ENCODE results near the gene TIMM44.
"Not testable (repeated sequence)": the region's sequence is repeated elsewhere in the genome, so short reads cannot be mapped to it uniquely, and the experiment has no call there.

The TIMM44 gene

DNA sequence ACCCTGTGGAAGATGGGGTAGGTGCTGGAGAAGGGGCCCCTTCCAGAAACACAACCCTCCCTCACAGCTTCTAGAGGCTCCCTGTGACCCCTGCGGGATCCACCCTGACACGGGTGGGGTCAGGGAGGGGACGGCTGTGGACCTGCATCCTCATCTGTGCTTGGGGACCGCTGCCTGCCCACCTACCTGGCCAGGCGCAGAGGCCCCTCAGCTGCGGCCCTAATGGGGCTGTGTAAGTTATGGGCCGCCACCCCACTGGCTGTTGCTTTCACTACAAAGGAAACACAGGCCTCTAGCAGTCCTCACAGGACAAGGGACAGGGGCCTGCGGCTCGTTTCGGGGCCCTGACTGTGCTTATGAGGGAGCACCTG is 10.6 kb downstream of the TIMM44 start:
- no peaks in the 10 kb centered on the region for H3K9me3 ChIP-seq (ENCODE audit: control insufficient read depth in 1 of 2, low read length in 2 of 2)
- peaks cover 27 to 72% of the 10 kb centered on the region in 2 donors for H3K36me3 ChIP-seq (ENCODE audit: control insufficient read depth in 1 of 2, insufficient read depth in 2 of 2, low read length in 2 of 2)
- no peaks in the 10 kb centered on the region for H3K27me3 ChIP-seq (ENCODE audit: control insufficient read depth in 1 of 2, insufficient read depth in 2 of 2, low read length in 2 of 2)
- no peaks in the 10 kb centered on the region for H3K4me1 ChIP-seq (ENCODE audit: control insufficient read depth in 1 of 2, insufficient read depth in 2 of 2, low read length in 2 of 2)
- no peak overlapping the region for H3K9ac ChIP-seq (ENCODE audit: low read depth in 1 of 2, low read length in 2 of 2)
- no peak overlapping the region for H3K4me3 ChIP-seq (ENCODE audit: low read depth in 1 of 2, low read length in 2 of 2)
- no peak overlapping the region for H3K27ac ChIP-seq (ENCODE audit: low read depth, low read length)

GRCh38 chr19:7932276-7932929 is 11.1 kb downstream of the TIMM44 start:
- H3K27ac ChIP-seq (ENCODE audit: low read depth, low read length), result no peak overlapping the region
- no peak overlapping the region for H3K9ac ChIP-seq (ENCODE audit: low read depth in 1 of 2, low read length in 2 of 2)
- no peak overlapping the region for H3K4me3 ChIP-seq (ENCODE audit: low read depth in 1 of 2, low read length in 2 of 2)
- no peaks in the 10 kb centered on the region for H3K27me3 ChIP-seq (ENCODE audit: control insufficient read depth in 1 of 2, insufficient read depth in 2 of 2, low read length in 2 of 2)
- H3K36me3 ChIP-seq (ENCODE audit: control insufficient read depth in 1 of 2, insufficient read depth in 2 of 2, low read length in 2 of 2), result peaks cover 27 to 74% of the 10 kb centered on the region in 2 donors
- H3K4me1 ChIP-seq (ENCODE audit: control insufficient read depth in 1 of 2, insufficient read depth in 2 of 2, low read length in 2 of 2), result no peaks in the 10 kb centered on the region
- no peaks in the 10 kb centered on the region for H3K9me3 ChIP-seq (ENCODE audit: control insufficient read depth in 1 of 2, low read length in 2 of 2)

- Histone ChIP-seq H3K27ac (ENCODE audit: low read depth, low read length) (no peak overlapping the region), H3K9me3 (ENCODE audit: control insufficient read depth in 1 of 2, low read length in 2 of 2) (no peaks in the 10 kb centered on the region), H3K27me3 (ENCODE audit: control insufficient read depth in 1 of 2, insufficient read depth in 2 of 2, low read length in 2 of 2) (no peaks in the 10 kb centered on the region), H3K4me1 (ENCODE audit: control insufficient read depth in 1 of 2, insufficient read depth in 2 of 2, low read length in 2 of 2) (no peaks in the 10 kb centered on the region), H3K36me3 (ENCODE audit: control insufficient read depth in 1 of 2, insufficient read depth in 2 of 2, low read length in 2 of 2) (peaks cover 27 to 66% of the 10 kb centered on the region in 2 donors), H3K4me3 (ENCODE audit: low read depth in 1 of 2, low read length in 2 of 2) (no peak overlapping the region), H3K9ac (ENCODE audit: low read depth in 1 of 2, low read length in 2 of 2) (no peak overlapping the region)
Measured at GRCh38 chr19:7931221-7932061, 12.0 kb downstream of the TIMM44 start.

GRCh38 chr19:7930765-7931164 is 12.7 kb downstream of the TIMM44 start:
- no peak overlapping the region for H3K4me3 ChIP-seq (ENCODE audit: low read depth in 1 of 2, low read length in 2 of 2)
- H3K36me3 ChIP-seq (ENCODE audit: control insufficient read depth in 1 of 2, insufficient read depth in 2 of 2, low read length in 2 of 2), result peaks cover 26 to 59% of the 10 kb centered on the region in 2 donors
- H3K4me1 ChIP-seq (ENCODE audit: control insufficient read depth in 1 of 2, insufficient read depth in 2 of 2, low read length in 2 of 2), result no peaks in the 10 kb centered on the region
- H3K9me3 ChIP-seq (ENCODE audit: control insufficient read depth in 1 of 2, low read length in 2 of 2), result no peaks in the 10 kb centered on the region
- H3K27me3 ChIP-seq (ENCODE audit: control insufficient read depth in 1 of 2, insufficient read depth in 2 of 2, low read length in 2 of 2), result no peaks in the 10 kb centered on the region
- no peak overlapping the region for H3K9ac ChIP-seq (ENCODE audit: low read depth in 1 of 2, low read length in 2 of 2)
- H3K27ac ChIP-seq (ENCODE audit: low read depth, low read length), result no peak overlapping the region

- H3K27me3 ChIP-seq (ENCODE audit: control insufficient read depth in 1 of 2, insufficient read depth in 2 of 2, low read length in 2 of 2); H3K9me3 ChIP-seq (ENCODE audit: control insufficient read depth in 1 of 2, low read length in 2 of 2); H3K4me3 ChIP-seq (ENCODE audit: low read depth in 1 of 2, low read length in 2 of 2); H3K27ac ChIP-seq (ENCODE audit: low read depth, low read length); H3K9ac ChIP-seq (ENCODE audit: low read depth in 1 of 2, low read length in 2 of 2); H3K4me1 ChIP-seq (ENCODE audit: control insufficient read depth in 1 of 2, insufficient read depth in 2 of 2, low read length in 2 of 2): not testable (repeated sequence)
- H3K36me3 ChIP-seq (ENCODE audit: control insufficient read depth in 1 of 2, insufficient read depth in 2 of 2, low read length in 2 of 2), result peaks cover 20 to 52% of the 10 kb centered on the region in 2 donors
Measured at GRCh38 chr19:7930030-7930429, 13.4 kb downstream of the TIMM44 start.

DNA sequence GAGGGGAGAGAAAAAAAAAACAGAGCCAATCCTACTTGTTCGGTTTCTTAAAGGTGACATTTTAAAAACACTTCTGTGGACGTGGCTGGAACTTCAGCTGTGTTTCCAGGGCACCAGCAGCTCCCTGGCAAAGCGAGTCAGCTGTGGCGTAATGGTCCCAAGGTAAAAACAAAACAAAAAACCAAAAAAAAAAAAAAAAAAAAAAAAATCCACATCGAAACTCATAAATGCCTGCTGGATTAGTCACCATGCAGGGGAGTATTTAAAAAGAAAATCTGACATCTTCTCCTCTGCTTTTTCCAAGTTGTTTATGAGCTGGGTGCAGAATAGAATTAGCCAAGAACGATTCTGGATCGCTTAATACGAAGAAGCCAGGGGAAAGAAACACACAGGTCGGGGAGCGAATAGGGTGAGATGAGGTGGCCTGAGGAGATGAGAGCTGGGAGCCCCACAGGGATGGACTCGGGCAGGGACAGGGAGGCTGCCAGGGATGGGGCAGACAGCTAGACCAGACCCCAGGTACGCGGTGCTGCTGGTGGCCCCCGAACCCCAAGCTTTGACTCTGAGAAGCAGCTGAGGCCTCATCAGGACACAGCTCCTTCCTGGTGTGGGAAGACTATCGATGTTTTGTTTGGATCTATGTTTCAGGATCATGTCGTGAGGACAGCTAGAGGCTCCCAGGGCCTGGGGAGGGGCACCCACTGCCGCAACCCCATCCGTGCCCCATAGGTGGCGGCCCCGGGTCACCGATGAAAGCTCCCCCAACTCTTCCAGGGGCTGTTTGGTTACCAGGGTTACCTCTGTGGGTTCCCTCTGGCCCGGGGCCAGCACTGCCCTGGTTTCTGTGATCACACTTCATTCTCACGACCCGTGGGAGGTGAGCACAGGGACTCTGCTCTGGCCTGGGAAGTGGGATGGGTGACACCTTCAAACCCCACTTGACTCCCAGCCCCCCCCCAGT is 14.4 kb downstream of the TIMM44 start:
- Histone ChIP-seq H3K36me3 (ENCODE audit: control insufficient read depth in 1 of 2, insufficient read depth in 2 of 2, low read length in 2 of 2) (peaks cover 16 to 41% of the 10 kb centered on the region in 2 donors), H3K4me1 (ENCODE audit: control insufficient read depth in 1 of 2, insufficient read depth in 2 of 2, low read length in 2 of 2) (no peaks in the 10 kb centered on the region), H3K4me3 (ENCODE audit: low read depth in 1 of 2, low read length in 2 of 2) (no peak overlapping the region)

DNA sequence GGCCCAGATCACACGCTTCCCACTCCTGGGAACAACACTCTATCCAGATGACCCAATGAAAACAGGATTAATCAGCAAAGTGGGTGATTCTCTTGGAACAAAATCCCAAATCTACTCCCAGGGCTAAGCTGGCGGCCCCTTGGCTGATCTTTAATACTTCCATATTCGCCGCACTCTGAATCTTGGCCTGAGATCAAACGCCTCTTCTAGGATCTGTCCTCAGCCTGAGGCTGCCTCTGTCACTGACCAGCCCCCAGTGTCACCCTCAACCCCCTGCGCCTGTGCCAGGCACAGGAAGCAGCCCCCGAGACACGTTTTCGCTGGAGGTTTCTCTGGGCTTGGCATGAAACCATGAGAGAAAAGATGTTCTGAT is 15.1 kb downstream of the TIMM44 start:
- H3K9me3 ChIP-seq (ENCODE audit: control insufficient read depth in 1 of 2, low read length in 2 of 2), result no peaks in the 10 kb centered on the region
- H3K36me3 ChIP-seq (ENCODE audit: control insufficient read depth in 1 of 2, insufficient read depth in 2 of 2, low read length in 2 of 2), result peaks cover 13 to 34% of the 10 kb centered on the region in 2 donors
- H3K27me3 ChIP-seq (ENCODE audit: control insufficient read depth in 1 of 2, insufficient read depth in 2 of 2, low read length in 2 of 2), result no peaks in the 10 kb centered on the region
- H3K9ac ChIP-seq (ENCODE audit: low read depth in 1 of 2, low read length in 2 of 2), result no peak overlapping the region
- H3K4me3 ChIP-seq (ENCODE audit: low read depth in 1 of 2, low read length in 2 of 2), result no peak overlapping the region
- peak overlapping the region; percentile 20 for H3K27ac ChIP-seq (ENCODE audit: low read depth, low read length)
- no peaks in the 10 kb centered on the region for H3K4me1 ChIP-seq (ENCODE audit: control insufficient read depth in 1 of 2, insufficient read depth in 2 of 2, low read length in 2 of 2)

More for the DNA sequence above, 14.4 kb downstream of the TIMM44 start:
- Histone ChIP-seq H3K9me3 (ENCODE audit: control insufficient read depth in 1 of 2, low read length in 2 of 2) (no peaks in the 10 kb centered on the region), H3K27ac (ENCODE audit: low read depth, low read length) (peak overlapping the region; percentile 10), H3K9ac (ENCODE audit: low read depth in 1 of 2, low read length in 2 of 2) (no peak overlapping the region), H3K27me3 (ENCODE audit: control insufficient read depth in 1 of 2, insufficient read depth in 2 of 2, low read length in 2 of 2) (no peaks in the 10 kb centered on the region)

- H3K36me3 ChIP-seq (ENCODE audit: control insufficient read depth in 1 of 2, insufficient read depth in 2 of 2, low read length in 2 of 2), result peaks cover 12 to 29% of the 10 kb centered on the region in 2 donors
- H3K9me3 ChIP-seq (ENCODE audit: control insufficient read depth in 1 of 2, low read length in 2 of 2), result no peaks in the 10 kb centered on the region
- no peak overlapping the region for H3K4me3 ChIP-seq (ENCODE audit: low read depth in 1 of 2, low read length in 2 of 2)
- no peak overlapping the region for H3K27ac ChIP-seq (ENCODE audit: low read depth, low read length)
- H3K4me1 ChIP-seq (ENCODE audit: control insufficient read depth in 1 of 2, insufficient read depth in 2 of 2, low read length in 2 of 2), result no peaks in the 10 kb centered on the region
- H3K27me3 ChIP-seq (ENCODE audit: control insufficient read depth in 1 of 2, insufficient read depth in 2 of 2, low read length in 2 of 2), result no peaks in the 10 kb centered on the region
- no peak overlapping the region for H3K9ac ChIP-seq (ENCODE audit: low read depth in 1 of 2, low read length in 2 of 2)
Measured at GRCh38 chr19:7927605-7928333, 15.7 kb downstream of the TIMM44 start.

DNA sequence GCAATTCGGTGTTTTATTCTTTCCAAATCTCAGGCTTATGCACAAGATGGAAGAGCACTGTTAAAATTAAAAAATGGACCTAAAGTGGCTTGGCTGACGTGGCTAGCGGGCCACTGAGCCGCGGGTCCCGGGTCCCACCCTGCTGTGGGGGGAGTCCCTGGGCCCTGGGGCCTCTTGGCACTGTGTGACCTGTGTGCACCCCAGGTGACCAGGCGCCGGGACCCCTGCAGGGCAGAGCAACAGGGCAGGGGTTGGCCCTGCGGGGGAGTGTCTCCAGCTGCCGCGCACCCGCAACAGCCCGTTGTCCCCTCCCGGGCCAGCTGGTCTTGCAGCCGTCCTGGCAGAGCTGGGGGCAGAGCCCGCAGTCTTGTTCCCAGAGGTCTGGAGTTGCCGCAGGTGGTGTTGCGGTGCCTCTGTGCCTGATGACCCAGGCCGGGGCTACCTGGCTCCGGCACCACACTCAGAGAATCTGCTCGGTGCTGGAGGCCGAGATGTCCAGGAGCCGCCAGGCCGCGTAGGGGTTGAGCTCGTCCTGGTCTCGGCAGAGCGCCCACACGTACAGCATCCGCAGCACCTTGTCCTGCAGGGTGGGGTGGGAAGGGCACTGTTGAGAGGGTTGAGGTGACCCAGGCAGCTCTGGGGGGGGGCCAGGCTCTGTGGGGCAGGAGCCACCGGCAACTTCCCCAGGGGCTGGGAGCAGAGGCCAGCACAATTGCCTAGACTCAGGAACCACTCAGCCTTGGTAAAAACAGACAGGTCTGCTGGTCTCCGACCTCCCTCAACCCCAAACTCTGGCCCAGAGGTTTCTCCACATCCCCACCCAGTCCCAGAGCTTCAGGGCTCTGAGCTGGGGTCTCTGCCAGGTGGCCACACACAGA is 16.5 kb downstream of the TIMM44 start:
- Histone ChIP-seq H3K4me1 (ENCODE audit: control insufficient read depth in 1 of 2, insufficient read depth in 2 of 2, low read length in 2 of 2) (peaks cover 0 to 4% of the 10 kb centered on the region in 2 donors), H3K9me3 (ENCODE audit: control insufficient read depth in 1 of 2, low read length in 2 of 2) (no peaks in the 10 kb centered on the region), H3K27me3 (ENCODE audit: control insufficient read depth in 1 of 2, insufficient read depth in 2 of 2, low read length in 2 of 2) (no peaks in the 10 kb centered on the region), H3K4me3 (ENCODE audit: low read depth in 1 of 2, low read length in 2 of 2) (no peak overlapping the region), H3K9ac (ENCODE audit: low read depth in 1 of 2, low read length in 2 of 2) (no peak overlapping the region), H3K27ac (ENCODE audit: low read depth, low read length) (no peak overlapping the region), H3K36me3 (ENCODE audit: control insufficient read depth in 1 of 2, insufficient read depth in 2 of 2, low read length in 2 of 2) (peaks cover 12 to 27% of the 10 kb centered on the region in 2 donors)
